GM23248 (cell line): ENCODE data around the gene EHMT1. TPM values are rescaled to one million over a fixed set of nuclear protein-coding genes. Genes with fewer than 3 reads are reported as not detected.

Experiments
- DNase-seq: peaks from one replicate; pipeline ENCODE4 v3.0.0-alpha.2; 2015
- H2AFZ ChIP-seq: fragments of 200-600 bp; sonication (generic); 2 replicates; pipeline ENCODE4 v1.6.1; 2016; ENCODE audit warnings: antibody characterized with exemption
- H3F3A ChIP-seq: fragments of 200-600 bp; sonication (generic); 2 replicates; pipeline ENCODE4 v1.6.1; 2016; ENCODE audit warnings: mild to moderate bottlenecking, antibody characterized with exemption, mixed run types; ENCODE audit not compliant: insufficient read depth
- H3K27ac ChIP-seq: fragments of 200-600 bp; sonication (generic); 2 replicates; pipeline ENCODE4 v1.5.1; 2016; ENCODE audit warnings: mild to moderate bottlenecking
- H3K27me3 ChIP-seq: fragments of 200-600 bp; sonication (generic); replicated peaks from 2 replicates; pipeline ENCODE4 v1.6.1; 2016; ENCODE audit warnings: mild to moderate bottlenecking; ENCODE audit not compliant: insufficient read depth
- H3K36me3 ChIP-seq: fragments of 200-600 bp; sonication (generic); 2 replicates; pipeline ENCODE4 v1.6.1; 2016; ENCODE audit warnings: low read depth, mild to moderate bottlenecking
- H3K4me1 ChIP-seq: fragments of 200-600 bp; sonication (generic); 2 replicates; pipeline ENCODE4 v1.6.1; 2016; ENCODE audit warnings: mild to moderate bottlenecking; ENCODE audit not compliant: insufficient read depth
- H3K4me2 ChIP-seq: fragments of 200-600 bp; sonication (generic); one replicate; pipeline ENCODE4 v1.6.1; 2016; ENCODE audit warnings: mild to moderate bottlenecking; ENCODE audit not compliant: unreplicated experiment
- H3K4me3 ChIP-seq: fragments of 200-600 bp; sonication (generic); 2 replicates; pipeline ENCODE4 v1.5.1; 2016; ENCODE audit warnings: mild to moderate bottlenecking
- H3K79me2 ChIP-seq: fragments of 200-600 bp; sonication (generic); 2 replicates; pipeline ENCODE4 v1.6.1; 2016; ENCODE audit warnings: mild to moderate bottlenecking; ENCODE audit not compliant: insufficient read depth
- H3K9ac ChIP-seq: fragments of 200-600 bp; sonication (generic); 2 replicates; pipeline ENCODE4 v1.6.1; 2016; ENCODE audit warnings: mild to moderate bottlenecking
- H3K9me2 ChIP-seq: fragments of 200-600 bp; sonication (generic); 2 replicates; pipeline ENCODE4 v1.6.1; 2016; ENCODE audit warnings: mixed run types, mild to moderate bottlenecking, moderate library complexity; ENCODE audit not compliant: insufficient read depth
- H3K9me3 ChIP-seq: fragments of 200-600 bp; sonication (generic); one replicate; pipeline ENCODE4 v1.6.1; 2017; ENCODE audit warnings: low read depth
- H4K20me1 ChIP-seq: fragments of 200-600 bp; sonication (generic); 2 replicates; pipeline ENCODE4 v1.6.0; 2016; ENCODE audit not compliant: insufficient read depth
- EZH2 ChIP-seq: fragments of 200-600 bp; sonication (generic); IDR thresholded peaks from 2 replicates; pipeline ENCODE4 v1.6.1; 2018; ENCODE audit warnings: antibody characterized with exemption, mild to moderate bottlenecking; ENCODE audit not compliant: insufficient read depth, poor library complexity, severe bottlenecking
- EZH2phosphoT487 ChIP-seq: fragments of 200-600 bp; sonication (generic); IDR thresholded peaks from 2 replicates; pipeline ENCODE4 v1.6.1; 2018; ENCODE audit warnings: antibody characterized with exemption, moderate library complexity, mild to moderate bottlenecking, low read depth; ENCODE audit not compliant: insufficient read depth
- WGBS, 2 experiments: methylation state at CpG; one replicate each; pipeline ENCODE4 v1.1.6; 2015 to 2017; ENCODE audit warnings: low lambda C conversion rate in 2 of 2, low coverage in 1 of 2; ENCODE audit errors: missing lambda C conversion rate in 2 of 2; 5-methylcytosine and 5-hydroxymethylcytosine counted together
- in situ Hi-C: fragments of 300-500 bp; cut with MboI; formaldehyde crosslinking; loops from 2 replicates; pipeline ENCODE4 v1.15.0; 2020
- polyA plus RNA-seq: library from polyadenylated mRNA; unstranded; fragments of >200 nt; fragmentation: Nextera tagmentation; extraction: Ambion mirVana; gene quantifications from 2 replicates; pipeline ENCODE4 v1.2.1, GENCODE V29; 2016
- total RNA-seq: library from RNA; depleted of rRNA; stranded (reverse); fragments of >200 nt; shearing (Covaris generic); gene quantifications from 2 replicates; pipeline ENCODE4 v1.2.3, GENCODE V29; 2014

The EHMT1 gene
- total and polyA plus RNA-seq, 2 experiments from 2014 or later, result 26.8 to 31.0 TPM

DNA sequence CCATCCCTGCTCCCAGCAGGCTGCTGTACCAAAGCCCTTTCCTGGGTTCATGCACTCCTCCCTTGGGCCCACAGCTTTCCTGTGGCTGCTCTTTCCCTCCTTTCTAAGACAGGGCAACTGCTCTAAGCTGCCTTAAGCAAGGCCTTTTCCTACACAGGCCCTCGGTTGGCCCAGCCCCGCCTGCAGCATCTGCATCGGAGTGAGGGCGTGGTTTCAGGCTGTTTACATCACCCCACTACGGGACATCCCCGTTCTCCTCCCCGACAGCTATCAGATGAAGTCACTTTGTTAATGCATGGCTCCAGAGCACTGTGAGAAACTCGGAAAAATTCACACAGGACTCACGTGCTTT is 43.5 kb upstream of the EHMT1 start:
- 60 to 71% methylated on average over 9 of the region's 9 CpGs for WGBS, 2 experiments
- H3K36me3 ChIP-seq, result peaks cover 9% of the 10 kb centered on the region
- no peaks in the 10 kb centered on the region for H3K9me3 ChIP-seq
- no peak overlapping the region for H2AFZ ChIP-seq
- 0 out of 2 replicates have a peak, but pooled peaks cover 5% of the 10 kb centered on the region for H3F3A ChIP-seq
- H3K27me3 ChIP-seq, result no peaks in the 10 kb centered on the region
- peaks cover 58% of the 10 kb centered on the region for H3K79me2 ChIP-seq
- no peak overlapping the region for H3K4me2 ChIP-seq
- TF ChIP-seq EZH2phosphoT487, result no peak
- no peak for TF ChIP-seq EZH2
- H4K20me1 ChIP-seq, result no peaks in the 10 kb centered on the region
- no peak overlapping the region for H3K4me3 ChIP-seq
- H3K27ac ChIP-seq, result no peak overlapping the region
- DNase-seq, result peak; percentile 12
- in situ Hi-C loops, result no loop called here
- no peak overlapping the region for H3K9ac ChIP-seq
- H3K9me2 ChIP-seq, result no peaks in the 10 kb centered on the region
- H3K4me1 ChIP-seq, result peaks cover 13% of the 10 kb centered on the region

DNA sequence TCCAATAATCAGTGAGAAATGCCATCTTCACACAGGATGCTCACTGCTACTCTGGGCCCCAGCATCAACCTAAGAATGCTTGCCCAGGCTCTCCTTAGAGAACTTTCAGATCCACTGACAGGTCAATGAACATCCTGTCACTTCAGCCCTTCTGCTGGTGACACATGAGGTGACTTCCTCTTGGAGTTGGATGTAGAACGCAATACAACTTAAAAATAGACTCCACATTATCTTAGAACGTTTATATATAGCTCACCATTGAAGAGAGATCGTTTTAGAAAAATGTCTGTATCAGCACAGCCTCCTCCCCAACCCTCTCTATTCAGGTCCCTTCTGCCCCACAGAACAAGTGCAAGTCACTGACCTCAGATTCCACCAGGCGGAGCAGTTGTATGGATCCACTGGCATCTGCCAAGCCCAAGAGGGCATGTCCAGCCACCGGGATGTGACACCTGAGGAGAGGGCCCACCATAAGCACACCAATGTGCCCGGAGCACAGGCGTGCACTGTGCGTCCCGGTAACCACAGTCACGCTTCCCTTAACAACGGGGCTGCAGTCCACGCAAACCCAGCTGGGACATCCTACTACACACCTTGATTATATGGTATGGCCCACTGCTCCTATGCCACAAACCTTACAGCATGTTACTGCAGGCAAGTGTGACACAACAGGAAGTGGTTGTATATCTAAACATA is 42.9 kb upstream of the EHMT1 start:
- Histone ChIP-seq H3K79me2 (peaks cover 53% of the 10 kb centered on the region), H2AFZ (no peak overlapping the region), H3K27me3 (no peaks in the 10 kb centered on the region), H3K9me2 (no peaks in the 10 kb centered on the region), H3F3A (0 out of 2 replicates have a peak, but pooled peaks cover 5% of the 10 kb centered on the region), H3K27ac (no peak overlapping the region), H3K4me2 (no peak overlapping the region), H3K36me3 (peaks cover 9% of the 10 kb centered on the region), H3K4me3 (no peak overlapping the region), H3K9ac (no peak overlapping the region), H3K4me1 (peaks cover 13% of the 10 kb centered on the region), H4K20me1 (no peaks in the 10 kb centered on the region), H3K9me3 (no peaks in the 10 kb centered on the region)
- DNase-seq, result no peak
- no peak for TF ChIP-seq EZH2
- TF ChIP-seq EZH2phosphoT487, result no peak
- in situ Hi-C loops, result no loop called here
- 92 to 93% methylated on average over 12 of the region's 12 CpGs for WGBS, 2 experiments

DNA sequence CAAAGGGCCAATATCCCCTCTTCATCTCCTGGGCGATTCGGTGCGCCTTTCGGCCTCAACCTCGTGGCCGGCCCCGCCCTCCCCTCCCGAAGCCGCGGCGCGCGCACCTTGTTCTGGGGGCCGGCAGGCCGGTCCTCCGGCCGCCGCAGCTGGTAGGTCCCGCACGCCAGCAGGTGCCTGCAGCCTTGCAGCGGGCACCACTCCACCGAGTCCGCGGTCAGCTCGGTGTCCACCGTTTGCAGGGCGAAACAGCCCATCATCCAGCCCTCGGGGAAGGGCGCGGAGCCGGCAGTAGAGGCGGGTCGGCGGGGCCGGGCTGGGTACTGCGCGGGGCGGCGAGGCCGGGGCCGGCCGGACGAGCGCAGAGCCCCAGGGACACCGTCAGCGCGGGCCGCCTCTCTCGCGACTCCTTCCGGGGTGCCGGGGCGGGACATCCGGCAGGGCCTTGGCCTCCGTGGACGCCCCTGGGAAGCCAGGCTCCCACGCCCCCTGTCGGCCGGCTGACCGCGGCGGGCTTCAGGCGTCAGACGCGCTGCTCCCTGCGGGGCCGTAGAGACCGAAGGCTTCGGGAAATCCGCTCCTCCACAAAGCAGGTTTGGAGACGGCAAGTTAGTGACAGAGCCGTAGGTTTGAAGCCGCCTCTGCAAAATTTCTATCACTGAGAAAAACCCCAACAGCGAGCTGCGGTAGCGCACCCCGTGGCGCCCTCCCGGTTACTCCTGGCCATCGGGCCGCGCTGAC is 40.1 kb upstream of the EHMT1 start, which contains the start of gene DPH7:
DPH7 (minus strand) TSS at position 408 of the 741 bp plus-strand sequence; CDS start at position 260, 148 bp downstream.
- Histone ChIP-seq H3K9me3 (no peaks in the 10 kb centered on the region), H3K4me2 (peak within 1 kb of the TSS; percentile 87), H2AFZ (peak within 1 kb of the TSS; percentile 74), H3K27ac (peak within 1 kb of the TSS; percentile 76), H3K4me3 (peak within 1 kb of the TSS; percentile 84), H3K79me2 (peaks cover 60% of the 10 kb centered on the region), H3K9me2 (no peaks in the 10 kb centered on the region), H3K27me3 (no peaks in the 10 kb centered on the region), H3K4me1 (peaks cover 13% of the 10 kb centered on the region), H3K9ac (peak within 1 kb of the TSS; percentile 86), H3K36me3 (peaks cover 4% of the 10 kb centered on the region; the same call in 1 of the 2 replicates), H4K20me1 (no peaks in the 10 kb centered on the region), H3F3A (0 out of 2 replicates have a peak, but pooled peaks cover 5% of the 10 kb centered on the region)
- TF ChIP-seq EZH2phosphoT487, result no peak
- no peak for TF ChIP-seq EZH2
- 2% methylated on average over 42 to 57 of the region's 82 CpGs for WGBS, 2 experiments
- in situ Hi-C loops, result no loop called here
- DNase-seq, result peak; percentile 97

DNA sequence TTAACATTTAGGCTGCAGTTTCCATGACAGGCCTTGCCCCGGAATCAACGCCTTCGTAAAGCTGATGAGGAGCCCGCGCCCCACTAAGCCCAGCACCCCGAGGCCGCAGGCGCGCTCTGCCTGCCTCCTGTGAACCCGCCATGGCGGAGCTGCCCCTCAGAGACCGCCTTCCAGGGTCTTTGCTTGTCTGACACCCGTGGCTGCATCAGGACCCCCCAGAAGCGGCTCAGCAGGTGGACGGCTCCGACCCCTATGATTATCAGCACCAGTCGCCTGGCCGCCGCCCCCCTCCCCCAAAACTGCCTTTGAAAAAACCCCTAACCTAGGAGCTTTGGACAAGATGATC is 39.6 kb upstream of the EHMT1 start:
- H2AFZ ChIP-seq, result peak overlapping the region; percentile 74
- H3K4me3 ChIP-seq, result peak overlapping the region; percentile 84
- H3F3A ChIP-seq, result 0 out of 2 replicates have a peak, but pooled peaks cover 5% of the 10 kb centered on the region
- peak; percentile 12 for DNase-seq
- H3K9ac ChIP-seq, result peak overlapping the region; percentile 86
- H3K9me3 ChIP-seq, result no peaks in the 10 kb centered on the region
- 5 to 7% methylated on average over 18 to 19 of the region's 19 CpGs for WGBS, 2 experiments
- peaks cover 64% of the 10 kb centered on the region for H3K79me2 ChIP-seq
- H3K36me3 ChIP-seq, result 0 out of 2 replicates have a peak, but pooled peaks cover 4% of the 10 kb centered on the region
- H3K27ac ChIP-seq, result peak overlapping the region; percentile 76
- in situ Hi-C loops, result no loop called here
- no peaks in the 10 kb centered on the region for H4K20me1 ChIP-seq
- H3K4me2 ChIP-seq, result peak overlapping the region; percentile 68
- H3K9me2 ChIP-seq, result no peaks in the 10 kb centered on the region
- no peaks in the 10 kb centered on the region for H3K27me3 ChIP-seq
- TF ChIP-seq EZH2phosphoT487, result no peak
- no peak for TF ChIP-seq EZH2
- peaks cover 13% of the 10 kb centered on the region for H3K4me1 ChIP-seq
